Stimulated activated naive CD8-positive, alpha-beta T cell treated with anti-CD3 and anti-CD28 coated beads, Interleukin-15, Interleukin-2, amounts not matched to agents 100 ng/mL and 50 ng/mL, for 24 hours (primary cell): ENCODE results near the gene AGRP.
A peak's percentile ranks its signal among the peaks of the same experiment; 100 is the strongest.
"Not testable (repeated sequence)": the region's sequence is repeated elsewhere in the genome, so short reads cannot be mapped to it uniquely, and the experiment has no call there.

ENCODE experiments used
- H3K27ac Mint-ChIP-seq: one replicate; pipeline ENCODE4 v1.8.0; 2021; ENCODE audit warnings: mild to moderate bottlenecking, mixed read lengths
- H3K27me3 Mint-ChIP-seq: one replicate; pipeline ENCODE4 v1.8.0; 2021; ENCODE audit warnings: mixed read lengths
- H3K36me3 Mint-ChIP-seq: one replicate; pipeline ENCODE4 v1.8.0; 2021; ENCODE audit warnings: low read depth, mixed read lengths
- H3K4me1 Mint-ChIP-seq: one replicate; pipeline ENCODE4 v1.8.0; 2021; ENCODE audit warnings: low read depth, mixed read lengths
- H3K4me3 Mint-ChIP-seq: one replicate; pipeline ENCODE4 v1.8.0; 2021; ENCODE audit warnings: mild to moderate bottlenecking, mixed read lengths
- H3K9me3 Mint-ChIP-seq: one replicate; pipeline ENCODE4 v1.8.0; 2021; ENCODE audit warnings: mixed read lengths

Gene AGRP

GRCh38 chr16:67516296-67517154 lies 33.2 kb upstream of the AGRP start:
- H3K27me3 Mint-ChIP-seq: no peaks in the 10 kb centered on the region
- H3K27ac Mint-ChIP-seq: peak overlapping the region; percentile 66
- H3K36me3 Mint-ChIP-seq: no peaks in the 10 kb centered on the region
- H3K9me3 Mint-ChIP-seq: no peaks in the 10 kb centered on the region
- H3K4me3 Mint-ChIP-seq: no peak overlapping the region
- peaks cover 52% of the 10 kb centered on the region for H3K4me1 Mint-ChIP-seq

- H3K9me3 Mint-ChIP-seq: no peaks in the 10 kb centered on the region
- H3K36me3 Mint-ChIP-seq: no peaks in the 10 kb centered on the region
- H3K27me3 Mint-ChIP-seq: no peaks in the 10 kb centered on the region
- no peak overlapping the region for H3K4me3 Mint-ChIP-seq
- peaks cover 38% of the 10 kb centered on the region for H3K4me1 Mint-ChIP-seq
- H3K27ac Mint-ChIP-seq: no peak overlapping the region
These were observed 31.1 kb upstream of the AGRP start for GRCh38 chr16:67514382-67514828.

- not testable (repeated sequence) for H3K27ac Mint-ChIP-seq, H3K36me3 Mint-ChIP-seq, H3K4me3 Mint-ChIP-seq, H3K9me3 Mint-ChIP-seq, H3K27me3 Mint-ChIP-seq
- H3K4me1 Mint-ChIP-seq: peaks cover 38% of the 10 kb centered on the region
These were observed 30.5 kb upstream of the AGRP start for GRCh38 chr16:67513892-67514291.

GRCh38 chr16:67509016-67509415 lies 25.7 kb upstream of the AGRP start:
- Mint-ChIP-seq H3K4me1 (peaks cover 42% of the 10 kb centered on the region), H3K4me3 (no peak overlapping the region), H3K36me3 (no peaks in the 10 kb centered on the region), H3K27me3 (no peaks in the 10 kb centered on the region), H3K27ac (no peak overlapping the region), H3K9me3 (no peaks in the 10 kb centered on the region)

GRCh38 chr16:67506468-67506867 lies 23.1 kb upstream of the AGRP start:
- Mint-ChIP-seq H3K4me3 (no peak overlapping the region), H3K27ac (peak overlapping the region; percentile 12), H3K4me1 (peaks cover 48% of the 10 kb centered on the region), H3K9me3 (no peaks in the 10 kb centered on the region), H3K27me3 (no peaks in the 10 kb centered on the region), H3K36me3 (no peaks in the 10 kb centered on the region)

GRCh38 chr16:67504031-67505021 lies 21.0 kb upstream of the AGRP start:
- Mint-ChIP-seq H3K4me1 (peaks cover 48% of the 10 kb centered on the region), H3K4me3 (no peak overlapping the region), H3K36me3 (peaks cover 2% of the 10 kb centered on the region), H3K27me3 (no peaks in the 10 kb centered on the region), H3K27ac (peak overlapping the region; percentile 76), H3K9me3 (no peaks in the 10 kb centered on the region)

- H3K4me3 Mint-ChIP-seq: no peak overlapping the region
- H3K36me3 Mint-ChIP-seq: peaks cover 4% of the 10 kb centered on the region
- no peaks in the 10 kb centered on the region for H3K9me3 Mint-ChIP-seq
- H3K27me3 Mint-ChIP-seq: no peaks in the 10 kb centered on the region
- H3K4me1 Mint-ChIP-seq: peaks cover 12% of the 10 kb centered on the region
- H3K27ac Mint-ChIP-seq: no peak overlapping the region
These were observed 15.8 kb upstream of the AGRP start for GRCh38 chr16:67499106-67499505.

GRCh38 chr16:67490335-67491096 lies 7.2 kb upstream of the AGRP start:
- Mint-ChIP-seq H3K36me3 (peaks cover 8% of the 10 kb centered on the region), H3K27me3 (no peaks in the 10 kb centered on the region), H3K27ac (no peak overlapping the region), H3K4me1 (peaks cover 32% of the 10 kb centered on the region), H3K4me3 (no peak overlapping the region), H3K9me3 (no peaks in the 10 kb centered on the region)

- Mint-ChIP-seq H3K4me3 (no peak overlapping the region), H3K27me3 (no peaks in the 10 kb centered on the region), H3K27ac (peak overlapping the region; percentile 31), H3K9me3 (no peaks in the 10 kb centered on the region), H3K36me3 (peaks cover 9% of the 10 kb centered on the region), H3K4me1 (peaks cover 30% of the 10 kb centered on the region)
These were observed 6.2 kb upstream of the AGRP start for GRCh38 chr16:67489401-67490083.

GRCh38 chr16:67487561-67487960 lies 4.2 kb upstream of the AGRP start:
- Mint-ChIP-seq H3K36me3 (peaks cover 14% of the 10 kb centered on the region), H3K4me1 (peaks cover 34% of the 10 kb centered on the region)
- H3K27ac Mint-ChIP-seq, H3K27me3 Mint-ChIP-seq, H3K9me3 Mint-ChIP-seq, H3K4me3 Mint-ChIP-seq: not testable (repeated sequence)

- no peak overlapping the region for H3K27ac Mint-ChIP-seq
- no peaks in the 10 kb centered on the region for H3K9me3 Mint-ChIP-seq
- no peak overlapping the region for H3K4me3 Mint-ChIP-seq
- peaks cover 14% of the 10 kb centered on the region for H3K36me3 Mint-ChIP-seq
- peaks cover 35% of the 10 kb centered on the region for H3K4me1 Mint-ChIP-seq
- H3K27me3 Mint-ChIP-seq: no peaks in the 10 kb centered on the region
These were observed 3.5 kb upstream of the AGRP start for GRCh38 chr16:67486805-67487204.

- H3K4me1 Mint-ChIP-seq: peaks cover 31% of the 10 kb centered on the region
- H3K27me3 Mint-ChIP-seq: no peaks in the 10 kb centered on the region
- H3K4me3 Mint-ChIP-seq: no peak overlapping the region
- peaks cover 14% of the 10 kb centered on the region for H3K36me3 Mint-ChIP-seq
- no peaks in the 10 kb centered on the region for H3K9me3 Mint-ChIP-seq
- peak overlapping the region; percentile 42 for H3K27ac Mint-ChIP-seq
These were observed 581 bp upstream of the AGRP start for GRCh38 chr16:67483731-67484525.

GRCh38 chr16:67482233-67482924 lies 968 bp downstream of the AGRP start:
- peaks cover 35% of the 10 kb centered on the region for H3K4me1 Mint-ChIP-seq
- H3K4me3 Mint-ChIP-seq: peak overlapping the region; percentile 100

More at GRCh38 chr16:67482233-67482924, 968 bp downstream of the AGRP start:
- Mint-ChIP-seq H3K27ac (peak overlapping the region; percentile 98), H3K36me3 (peaks cover 10% of the 10 kb centered on the region), H3K27me3 (no peaks in the 10 kb centered on the region), H3K9me3 (no peaks in the 10 kb centered on the region)
